Activated T-helper 2 cell treated with anti-CD3 and anti-CD28 coated beads, Interferon-gamma antibody, Interleukin-2, Interleukin-4, amounts not matched to agents 10 μg/mL and 5 μg/mL and 100 μg/mL, durations not matched to agents 14 hours and 24 hours and 36 hours (primary cell): Measurements from ENCODE around the gene GLB1L3. TPM values are rescaled to one million over a fixed set of nuclear protein-coding genes. Genes with fewer than 3 reads are reported as not detected.
"Not testable (repeated sequence)": the region's sequence is repeated elsewhere in the genome, so short reads cannot be mapped to it uniquely, and the experiment has no call there.

Experiments used
- DNase-seq: peaks from one replicate; pipeline ENCODE4 v3.0.0; 2021; ENCODE audit warnings: low spot score
- H3K27ac Mint-ChIP-seq: one replicate; pipeline ENCODE4 v1.8.0; 2021; ENCODE audit warnings: mixed read lengths
- H3K27me3 Mint-ChIP-seq: one replicate; pipeline ENCODE4 v1.8.0; 2021; ENCODE audit warnings: low read depth, mixed read lengths
- H3K36me3 Mint-ChIP-seq: one replicate; pipeline ENCODE4 v1.8.0; 2021; ENCODE audit warnings: low read depth, mixed read lengths
- H3K4me1 Mint-ChIP-seq: one replicate; pipeline ENCODE4 v1.8.0; 2021; ENCODE audit warnings: low read depth, mixed read lengths
- H3K4me3 Mint-ChIP-seq: one replicate; pipeline ENCODE4 v1.8.0; 2021; ENCODE audit warnings: low read depth, mild to moderate bottlenecking, moderate library complexity, mixed read lengths
- H3K9me3 Mint-ChIP-seq: one replicate; pipeline ENCODE4 v1.8.0; 2021; ENCODE audit warnings: mixed read lengths
- intact Hi-C: fragments of 100-400 bp; cut with micrococcal nuclease; formaldehyde crosslinking; loops from one replicate; pipeline ENCODE4 v1.15.1; 2023
- total RNA-seq: library from RNA; stranded (reverse); gene quantifications from 2 replicates; pipeline ENCODE4 v1.2.3, GENCODE V29; 2022

The GLB1L3 gene
- total RNA-seq, 1 donor from 2014 or later = 15.4 TPM

GRCh38 chr11:134254433-134255183 is 21.6 kb upstream of the GLB1L3 start:
- no peak overlapping the region for H3K27ac Mint-ChIP-seq
- no peaks in the 10 kb centered on the region for H3K27me3 Mint-ChIP-seq
- intact Hi-C loops = loop anchor here (10.0 kb wide), 1 partner anchor 50 kb away; no protein-coding TSS in a partner anchor
- H3K9me3 Mint-ChIP-seq = no peaks in the 10 kb centered on the region
- H3K4me3 Mint-ChIP-seq = peak overlapping the region; percentile 99
- H3K4me1 Mint-ChIP-seq = peaks cover 22% of the 10 kb centered on the region
- no peak for DNase-seq
- peaks cover 29% of the 10 kb centered on the region for H3K36me3 Mint-ChIP-seq

DNA sequence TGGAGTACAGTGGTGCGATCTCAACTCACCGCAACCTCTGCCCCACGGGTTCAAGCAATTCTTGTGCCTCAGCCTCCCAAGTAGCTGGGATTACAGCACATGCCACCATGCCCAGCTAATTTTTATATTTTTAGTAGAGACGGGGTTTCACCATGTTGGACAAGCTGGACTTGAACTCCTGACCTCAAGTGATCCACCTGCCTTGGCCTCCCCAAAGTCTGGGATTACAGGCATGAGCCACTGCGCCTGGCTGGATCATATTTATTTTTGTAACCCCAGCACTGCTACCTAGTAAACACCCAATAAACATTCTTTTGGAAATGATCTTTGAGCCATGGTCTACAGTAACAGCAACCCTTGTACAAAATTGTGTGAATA is 21.0 kb upstream of the GLB1L3 start:
- not testable (repeated sequence) for H3K9me3 Mint-ChIP-seq, H3K27me3 Mint-ChIP-seq, H3K27ac Mint-ChIP-seq, H3K4me3 Mint-ChIP-seq, DNase-seq
- Mint-ChIP-seq H3K4me1 (peaks cover 27% of the 10 kb centered on the region), H3K36me3 (peaks cover 30% of the 10 kb centered on the region)
- intact Hi-C loops = loop anchor here (10.0 kb wide), 1 partner anchor 50 kb away; no protein-coding TSS in a partner anchor

GRCh38 chr11:134257101-134257500 is 19.1 kb upstream of the GLB1L3 start:
- intact Hi-C loops = loop anchor here (10.0 kb wide), 1 partner anchor 52 kb away; no protein-coding TSS in a partner anchor
- no peak for DNase-seq
- H3K9me3 Mint-ChIP-seq = no peaks in the 10 kb centered on the region
- H3K27ac Mint-ChIP-seq = no peak overlapping the region
- H3K36me3 Mint-ChIP-seq = peaks cover 35% of the 10 kb centered on the region
- no peaks in the 10 kb centered on the region for H3K27me3 Mint-ChIP-seq
- H3K4me1 Mint-ChIP-seq = peaks cover 34% of the 10 kb centered on the region
- no peak overlapping the region for H3K4me3 Mint-ChIP-seq

- peaks cover 41% of the 10 kb centered on the region for H3K36me3 Mint-ChIP-seq
- no peak overlapping the region for H3K27ac Mint-ChIP-seq
- no peak for DNase-seq
- H3K4me1 Mint-ChIP-seq = peaks cover 29% of the 10 kb centered on the region
- no peak overlapping the region for H3K4me3 Mint-ChIP-seq
- intact Hi-C loops = loop anchor here (10.0 kb wide), 1 partner anchor 54 kb away; no protein-coding TSS in a partner anchor
- no peaks in the 10 kb centered on the region for H3K9me3 Mint-ChIP-seq
- H3K27me3 Mint-ChIP-seq = no peaks in the 10 kb centered on the region
Measured at GRCh38 chr11:134258577-134258976, 17.6 kb upstream of the GLB1L3 start.

- peaks cover 46% of the 10 kb centered on the region for H3K36me3 Mint-ChIP-seq
- peaks cover 23% of the 10 kb centered on the region for H3K4me1 Mint-ChIP-seq
- peak overlapping the region; percentile 40 for H3K27ac Mint-ChIP-seq
- intact Hi-C loops = no loop called here
- no peaks in the 10 kb centered on the region for H3K9me3 Mint-ChIP-seq
- DNase-seq = no peak
- H3K27me3 Mint-ChIP-seq = no peaks in the 10 kb centered on the region
- no peak overlapping the region for H3K4me3 Mint-ChIP-seq
Measured at GRCh38 chr11:134260503-134260902, 15.7 kb upstream of the GLB1L3 start.

- H3K27me3 Mint-ChIP-seq = no peaks in the 10 kb centered on the region
- peaks cover 46% of the 10 kb centered on the region for H3K36me3 Mint-ChIP-seq
- H3K9me3 Mint-ChIP-seq = no peaks in the 10 kb centered on the region
- intact Hi-C loops = no loop called here
- no peak overlapping the region for H3K27ac Mint-ChIP-seq
- no peak overlapping the region for H3K4me3 Mint-ChIP-seq
- DNase-seq = no peak
- peaks cover 23% of the 10 kb centered on the region for H3K4me1 Mint-ChIP-seq
Measured at GRCh38 chr11:134260983-134261382, 15.2 kb upstream of the GLB1L3 start.

GRCh38 chr11:134261626-134262488 is 14.3 kb upstream of the GLB1L3 start:
- DNase-seq = peak; percentile 27
- Mint-ChIP-seq H3K27me3 (no peaks in the 10 kb centered on the region), H3K4me3 (no peak overlapping the region), H3K9me3 (no peaks in the 10 kb centered on the region), H3K4me1 (peaks cover 31% of the 10 kb centered on the region), H3K36me3 (peaks cover 52% of the 10 kb centered on the region), H3K27ac (no peak overlapping the region)
- intact Hi-C loops = no loop called here

DNA sequence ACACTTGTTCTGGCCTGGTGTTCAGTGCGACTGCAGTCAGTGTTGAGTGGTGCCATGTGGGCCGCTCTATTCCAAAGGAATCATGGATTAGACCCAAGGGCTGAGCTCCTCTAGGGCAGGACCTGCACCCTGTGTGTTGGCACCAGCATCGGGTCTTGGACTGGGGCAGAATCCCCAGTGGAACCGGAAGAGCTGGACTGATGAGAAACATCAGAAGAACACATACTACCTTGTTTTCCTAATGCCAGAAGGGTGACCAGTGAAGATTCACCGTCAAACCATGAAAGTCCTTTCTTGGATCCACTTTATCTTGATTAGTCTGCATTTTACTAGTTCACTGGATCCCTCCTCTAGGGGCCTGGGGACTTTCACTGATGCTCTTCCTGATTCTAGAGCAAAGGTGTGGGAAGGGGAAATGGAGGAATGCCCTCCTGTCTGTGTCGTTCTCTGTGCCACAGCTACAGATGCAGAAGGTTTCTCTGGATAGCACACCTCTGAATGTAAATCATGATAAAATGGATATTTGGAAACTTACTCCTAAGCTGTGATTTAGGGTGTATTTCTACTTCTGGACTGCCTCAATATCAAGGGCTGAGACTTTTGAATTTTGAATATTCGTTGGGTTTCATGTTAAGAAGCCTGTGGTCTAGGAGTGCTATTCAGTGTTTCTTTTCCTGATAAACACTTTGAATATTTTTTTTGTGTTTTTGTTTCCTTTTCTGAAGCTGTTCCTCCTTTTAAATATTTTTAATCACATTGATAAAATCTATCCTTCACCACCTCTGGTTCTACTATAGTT is 11.0 kb upstream of the GLB1L3 start:
- no peak for DNase-seq
- H3K36me3 Mint-ChIP-seq = peaks cover 26% of the 10 kb centered on the region
- H3K27me3 Mint-ChIP-seq = no peaks in the 10 kb centered on the region
- H3K4me3 Mint-ChIP-seq = no peak overlapping the region
- H3K4me1 Mint-ChIP-seq = peaks cover 39% of the 10 kb centered on the region
- peak overlapping the region; percentile 28 for H3K27ac Mint-ChIP-seq
- intact Hi-C loops = no loop called here
- no peaks in the 10 kb centered on the region for H3K9me3 Mint-ChIP-seq

- no peaks in the 10 kb centered on the region for H3K27me3 Mint-ChIP-seq
- no peak overlapping the region for H3K27ac Mint-ChIP-seq
- peaks cover 20% of the 10 kb centered on the region for H3K36me3 Mint-ChIP-seq
- no peak for DNase-seq
- intact Hi-C loops = no loop called here
- H3K9me3 Mint-ChIP-seq = no peaks in the 10 kb centered on the region
- H3K4me3 Mint-ChIP-seq = no peak overlapping the region
- H3K4me1 Mint-ChIP-seq = peaks cover 44% of the 10 kb centered on the region
Measured at GRCh38 chr11:134266440-134266839, 9.7 kb upstream of the GLB1L3 start.

DNA sequence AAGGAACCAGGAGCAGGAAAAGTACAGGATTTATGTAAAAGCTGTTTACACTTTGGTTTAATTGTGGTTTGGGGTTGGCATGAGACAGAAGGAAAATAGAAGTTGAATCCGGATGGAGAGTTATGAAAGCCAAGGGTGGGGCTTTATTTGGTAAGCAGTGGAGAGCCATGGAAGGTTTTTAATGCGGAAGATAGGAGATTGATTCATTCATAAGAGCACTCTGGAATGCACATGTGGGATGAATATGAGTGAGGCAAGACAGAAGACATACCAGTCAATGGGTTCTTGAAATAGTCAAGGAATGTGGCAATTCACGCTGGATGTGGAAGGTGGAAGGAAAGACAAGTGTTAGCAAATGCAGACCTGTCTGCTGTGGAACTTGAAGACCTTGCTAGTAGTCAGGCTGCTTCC is 9.3 kb upstream of the GLB1L3 start:
- H3K4me3 Mint-ChIP-seq = no peak overlapping the region
- no peak overlapping the region for H3K27ac Mint-ChIP-seq
- H3K4me1 Mint-ChIP-seq = peaks cover 45% of the 10 kb centered on the region
- peaks cover 19% of the 10 kb centered on the region for H3K36me3 Mint-ChIP-seq
- no peak for DNase-seq
- H3K9me3 Mint-ChIP-seq = no peaks in the 10 kb centered on the region
- no peaks in the 10 kb centered on the region for H3K27me3 Mint-ChIP-seq
- intact Hi-C loops = no loop called here

DNA sequence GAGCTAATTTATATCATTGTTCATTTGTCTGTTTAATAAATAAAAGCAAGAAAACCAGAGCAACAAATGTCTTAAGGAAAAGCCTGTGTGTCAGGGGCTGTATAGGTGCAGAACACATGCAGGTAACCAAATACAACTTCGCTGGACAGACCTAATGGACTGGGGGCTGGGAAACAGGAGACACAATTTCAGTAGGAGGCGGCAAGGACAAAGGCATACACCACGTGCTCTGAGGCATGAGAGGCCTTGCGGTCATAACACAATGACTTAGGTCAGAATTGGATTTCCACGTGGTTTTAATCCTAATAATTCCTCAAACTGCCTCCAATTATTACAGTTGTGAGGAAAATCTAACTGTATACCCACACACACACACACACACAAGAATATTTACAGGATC is 8.7 kb upstream of the GLB1L3 start:
- peaks cover 45% of the 10 kb centered on the region for H3K4me1 Mint-ChIP-seq
- no peak overlapping the region for H3K27ac Mint-ChIP-seq
- H3K27me3 Mint-ChIP-seq = no peaks in the 10 kb centered on the region
- no peaks in the 10 kb centered on the region for H3K9me3 Mint-ChIP-seq
- peaks cover 16% of the 10 kb centered on the region for H3K36me3 Mint-ChIP-seq
- DNase-seq = no peak
- no peak overlapping the region for H3K4me3 Mint-ChIP-seq
- intact Hi-C loops = no loop called here

- intact Hi-C loops = no loop called here
- Mint-ChIP-seq H3K36me3 (peaks cover 20% of the 10 kb centered on the region), H3K27ac (no peak overlapping the region), H3K9me3 (no peaks in the 10 kb centered on the region), H3K4me3 (no peak overlapping the region), H3K27me3 (no peaks in the 10 kb centered on the region), H3K4me1 (peaks cover 50% of the 10 kb centered on the region)
- no peak for DNase-seq
Measured at GRCh38 chr11:134267966-134268365, 8.2 kb upstream of the GLB1L3 start.
